Activated naive CD4-positive, alpha-beta T cell treated with anti-CD3 and anti-CD28 coated beads, Interleukin-2, amount 50 U/mL, for 72 hours (primary cell): ENCODE results near the gene DLG4. TPM values are rescaled to one million over a fixed set of nuclear protein-coding genes. Genes with fewer than 3 reads are reported as not detected.
A peak's percentile ranks its signal among the peaks of the same experiment; 100 is the strongest.
"Not testable (repeated sequence)": the region's sequence is repeated elsewhere in the genome, so short reads cannot be mapped to it uniquely, and the experiment has no call there.

Source experiments
- ATAC-seq, 2 donors: fragments of 150-1000 bp; cut with Tn5 transposase; 2 replicates each; pipeline ENCODE4 v1.10.0; 2021; ENCODE audit warnings: mild to moderate bottlenecking in 2 of 2, moderate library complexity in 2 of 2
- DNase-seq, 2 donors: peaks; one replicate each; pipeline ENCODE4 v3.0.0; 2021 to 2022; ENCODE audit warnings: low spot score in 2 of 2
- H3K27ac Mint-ChIP-seq, 2 donors: one replicate each; pipeline ENCODE4 v1.8.0; 2022; ENCODE audit warnings: mild to moderate bottlenecking in 2 of 2, mixed read lengths in 2 of 2
- H3K36me3 Mint-ChIP-seq, 2 donors: one replicate each; pipeline ENCODE4 v1.8.0; 2022; ENCODE audit warnings: mixed read lengths in 2 of 2
- H3K9me3 Mint-ChIP-seq, 2 donors: one replicate each; pipeline ENCODE4 v1.8.0; 2022; ENCODE audit warnings: mixed read lengths in 2 of 2
- total RNA-seq, 2 donors: library from RNA; stranded (reverse); gene quantifications; one replicate each; pipeline ENCODE4 v1.2.3, GENCODE V29; 2022

DLG4 gene
- total RNA-seq, 2 donors from 2014 or later: 20.1 to 27.1 TPM

- ATAC-seq (peak; percentile 69 to 72), DNase-seq (peak; percentile 88 to 99)
- Mint-ChIP-seq H3K36me3 (peaks cover 25 to 35% of the 10 kb centered on the region in 2 donors), H3K27ac (peak within 1 kb of the TSS; percentile 99 to 100), H3K9me3 (no peaks in the 10 kb centered on the region)
These were observed 32.8 kb upstream of the DLG4 start, which contains the start of gene ELP5 for GRCh38 chr17:7252176-7253043. ELP5 (plus strand) TSS chr17:7252215; CDS start chr17:7252551, 336 bp downstream.

GRCh38 chr17:7251661-7252175 is 32.1 kb upstream of the DLG4 start, which contains the start of gene CTDNEP1:
CTDNEP1 (minus strand) TSS chr17:7251734; CDS start chr17:7251296, 438 bp downstream.
- H3K9me3 Mint-ChIP-seq: no peaks in the 10 kb centered on the region
- ATAC-seq (peak; percentile 97 to 98), DNase-seq (peak in 1 of 2 donors; percentile 99)
- peak within 1 kb of the TSS; percentile 99 to 100 for H3K27ac Mint-ChIP-seq
- H3K36me3 Mint-ChIP-seq: peaks cover 27 to 35% of the 10 kb centered on the region in 2 donors

GRCh38 chr17:7250695-7251627 is 31.3 kb upstream of the DLG4 start:
- no peaks in the 10 kb centered on the region for H3K9me3 Mint-ChIP-seq

GRCh38 chr17:7249830-7250229 is 30.2 kb upstream of the DLG4 start:
- H3K27ac Mint-ChIP-seq: peak overlapping the region; percentile 99

More at GRCh38 chr17:7250695-7251627, 31.3 kb upstream of the DLG4 start:
- Mint-ChIP-seq H3K27ac (peak overlapping the region; percentile 99), H3K36me3 (peaks cover 34 to 36% of the 10 kb centered on the region in 2 donors)
- DNase-seq: no peak
- ATAC-seq: peak; percentile 0 to 1

GRCh38 chr17:7249214-7249613 is 29.6 kb upstream of the DLG4 start:
- DNase-seq (no peak), ATAC-seq (no peak)
- Mint-ChIP-seq H3K27ac (peak overlapping the region in 1 of 2 donors; percentile 22), H3K36me3 (peaks cover 33 to 38% of the 10 kb centered on the region in 2 donors), H3K9me3 (no peaks in the 10 kb centered on the region)

More at GRCh38 chr17:7249830-7250229, 30.2 kb upstream of the DLG4 start:
- DNase-seq (no peak), ATAC-seq (no peak)
- H3K9me3 Mint-ChIP-seq: no peaks in the 10 kb centered on the region
- peaks cover 37 to 38% of the 10 kb centered on the region in 2 donors for H3K36me3 Mint-ChIP-seq

GRCh38 chr17:7248796-7249195 is 29.2 kb upstream of the DLG4 start:
- ATAC-seq (no peak), DNase-seq (no peak)
- Mint-ChIP-seq H3K27ac (peak overlapping the region in 1 of 2 donors; percentile 18), H3K36me3 (peaks cover 33 to 38% of the 10 kb centered on the region in 2 donors), H3K9me3 (no peaks in the 10 kb centered on the region)

GRCh38 chr17:7246779-7247178 is 27.1 kb upstream of the DLG4 start:
- Mint-ChIP-seq H3K9me3 (no peaks in the 10 kb centered on the region), H3K36me3 (peaks cover 30 to 33% of the 10 kb centered on the region in 2 donors), H3K27ac (peak overlapping the region; percentile 4 to 27)
- DNase-seq (no peak), ATAC-seq (no peak)

GRCh38 chr17:7243838-7244237 is 24.2 kb upstream of the DLG4 start:
- ATAC-seq, DNase-seq, H3K9me3 Mint-ChIP-seq: not testable (repeated sequence)
- Mint-ChIP-seq H3K27ac (peak overlapping the region in 1 of 2 donors; percentile 91), H3K36me3 (peaks cover 30% of the 10 kb centered on the region in 2 donors)

- no peak for ATAC-seq
- Mint-ChIP-seq H3K9me3 (no peaks in the 10 kb centered on the region), H3K27ac (peak overlapping the region; percentile 41 to 91), H3K36me3 (peaks cover 30 to 34% of the 10 kb centered on the region in 2 donors)
- DNase-seq: no peak
These were observed 23.8 kb upstream of the DLG4 start for GRCh38 chr17:7243453-7243729.

- Mint-ChIP-seq H3K36me3 (peaks cover 30 to 34% of the 10 kb centered on the region in 2 donors), H3K27ac (peak overlapping the region; percentile 91 to 99), H3K9me3 (no peaks in the 10 kb centered on the region)
- ATAC-seq (peak; percentile 47 to 56), DNase-seq (peak; percentile 89)
These were observed 23.2 kb upstream of the DLG4 start for GRCh38 chr17:7242717-7243452.

GRCh38 chr17:7241783-7242716 is 22.4 kb upstream of the DLG4 start, which contains the start of gene GABARAP:
GABARAP (minus strand) TSS chr17:7242449; CDS start chr17:7242330, 119 bp downstream.
- ATAC-seq (peak; percentile 36 to 40), DNase-seq (peak; percentile 87 to 94)
- H3K36me3 Mint-ChIP-seq: peaks cover 33 to 38% of the 10 kb centered on the region in 2 donors
- peak within 1 kb of the TSS; percentile 91 to 99 for H3K27ac Mint-ChIP-seq
- H3K9me3 Mint-ChIP-seq: no peaks in the 10 kb centered on the region

- no peaks in the 10 kb centered on the region for H3K9me3 Mint-ChIP-seq
- ATAC-seq (no peak), DNase-seq (no peak)
- H3K27ac Mint-ChIP-seq: peak overlapping the region; percentile 91 to 99
- H3K36me3 Mint-ChIP-seq: peaks cover 35 to 37% of the 10 kb centered on the region in 2 donors
These were observed 21.6 kb upstream of the DLG4 start for GRCh38 chr17:7241090-7241733.

- no peak for DNase-seq
- ATAC-seq: no peak
- H3K36me3 Mint-ChIP-seq: peaks cover 29 to 33% of the 10 kb centered on the region in 2 donors
- H3K9me3 Mint-ChIP-seq: no peaks in the 10 kb centered on the region
- H3K27ac Mint-ChIP-seq: peak overlapping the region; percentile 18 to 91
These were observed 20.7 kb upstream of the DLG4 start for GRCh38 chr17:7240375-7240774.
